HEK293 (cell line): ENCODE measurements around the gene ACTL8.

Experiments used
- CTCF ChIA-PET: fragments of 350-600 bp; formaldehyde crosslinking; extraction: SDS; loops from one replicate; lab custom pipeline; 2021; ENCODE audit warnings: antibody characterized with exemption; lab: Yijun Ruan, JAX
- POLR2A ChIA-PET: fragments of 300-600 bp; formaldehyde crosslinking; extraction: SDS; loops from one replicate; lab custom pipeline; 2020; ENCODE audit warnings: antibody characterized with exemption, inconsistent platforms; lab: Yijun Ruan, JAX
- H3K27ac ChIP-seq: fragments of 200-500 bp; sonication (Bioruptor generic); 2 replicates; pipeline ENCODE4 v1.5.1; 2014; ENCODE audit warnings: low read depth, low read length, control low read depth, inconsistent platforms; ENCODE audit errors: extremely low read depth
- H3K36me3 ChIP-seq, 2 experiments: fragments of 200-500 bp in 1 of 2; sonication (Bioruptor generic) in 1 of 2; 1 replicate in 1 of 2; 2 replicates in 1 of 2; pipeline ENCODE4 v1.5.1; 2014 to 2017; ENCODE audit warnings: inconsistent platforms in 2 of 2, low read length in 2 of 2; ENCODE audit not compliant: control insufficient read depth in 2 of 2, insufficient read depth in 1 of 2
- H3K4me1 ChIP-seq: fragments of 200-500 bp; sonication (Bioruptor generic); 2 replicates; pipeline ENCODE4 v1.5.1; 2014; ENCODE audit warnings: mild to moderate bottlenecking, low read length, inconsistent platforms; ENCODE audit not compliant: control insufficient read depth, insufficient read depth
- H3K4me3 ChIP-seq: 2 replicates; pipeline ENCODE4 v1.5.1; 2011; ENCODE audit warnings: low read depth, mild to moderate bottlenecking, control low read depth, low read length, moderate library complexity
- H3K9me3 ChIP-seq: fragments of 200-500 bp; sonication (Bioruptor generic); 2 replicates; pipeline ENCODE4 v1.5.1; 2014; ENCODE audit warnings: low read depth, low read length, inconsistent platforms; ENCODE audit not compliant: control insufficient read depth, insufficient read depth
- BCL11B ChIP-seq: fragments of 450-650 bp; formaldehyde crosslinking; IDR thresholded peaks from 2 replicates; pipeline ENCODE4 v1.5.1; 2016; ENCODE audit warnings: low read depth, missing biosample characterization, missing genetic modification characterization
- GLI2 ChIP-seq: fragments of 450-650 bp; formaldehyde crosslinking; IDR thresholded peaks from 2 replicates; pipeline ENCODE4; 2017; ENCODE audit warnings: missing biosample characterization, missing genetic modification characterization, low read depth, borderline replicate concordance
- GLIS2 ChIP-seq: fragments of 450-650 bp; formaldehyde crosslinking; IDR thresholded peaks from 2 replicates; pipeline ENCODE4 v1.5.1; 2016; ENCODE audit warnings: missing biosample characterization, missing genetic modification characterization
- HOXD13 ChIP-seq: sonication (generic); formaldehyde crosslinking; IDR thresholded peaks from 2 replicates; pipeline ENCODE4 v1.8.0; 2022; ENCODE audit warnings: missing genetic modification reagents, borderline replicate concordance
- INSM2 ChIP-seq: fragments of 450-650 bp; formaldehyde crosslinking; IDR thresholded peaks from 2 replicates; pipeline ENCODE4 v1.5.1; 2016; ENCODE audit warnings: missing biosample characterization, missing genetic modification characterization
- KLF8 ChIP-seq: fragments of 450-650 bp; formaldehyde crosslinking; IDR thresholded peaks from 2 replicates; pipeline ENCODE4 v1.5.1; 2016; ENCODE audit warnings: missing biosample characterization, missing genetic modification characterization
- KLF9 ChIP-seq: fragments of 450-650 bp; formaldehyde crosslinking; IDR thresholded peaks from 2 replicates; pipeline ENCODE4 v1.5.1; 2016; ENCODE audit warnings: missing biosample characterization, missing genetic modification characterization, low read depth
- MZF1 ChIP-seq: fragments of 450-650 bp; formaldehyde crosslinking; IDR thresholded peaks from 2 replicates; pipeline ENCODE4 v1.5.1; 2017; ENCODE audit warnings: missing biosample characterization, missing genetic modification characterization, borderline replicate concordance
- REPIN1 ChIP-seq: fragments of 450-650 bp; formaldehyde crosslinking; IDR thresholded peaks from 2 replicates; pipeline ENCODE4 v1.5.1; 2017; ENCODE audit warnings: missing biosample characterization, missing genetic modification characterization, low read depth
- ZBTB49 ChIP-seq: fragments of 450-650 bp; formaldehyde crosslinking; IDR thresholded peaks from 2 replicates; pipeline ENCODE4 v1.5.1; 2016; ENCODE audit warnings: missing biosample characterization, missing genetic modification characterization, low read depth
- ZFP3 ChIP-seq: fragments of 450-650 bp; formaldehyde crosslinking; IDR thresholded peaks from 2 replicates; pipeline ENCODE4 v1.5.1; 2016; ENCODE audit warnings: low read depth, missing biosample characterization, missing genetic modification characterization
- ZFP41 ChIP-seq: fragments of 450-650 bp; formaldehyde crosslinking; IDR thresholded peaks from 2 replicates; pipeline ENCODE4 v1.5.1; 2016; ENCODE audit warnings: missing biosample characterization, missing genetic modification characterization, borderline replicate concordance
- ZNF121 ChIP-seq: fragments of 450-650 bp; formaldehyde crosslinking; IDR thresholded peaks from 2 replicates; pipeline ENCODE4 v1.5.1; 2016; ENCODE audit warnings: missing biosample characterization, missing genetic modification characterization
- ZNF132 ChIP-seq: fragments of 450-650 bp; formaldehyde crosslinking; IDR thresholded peaks from 2 replicates; pipeline ENCODE4 v1.5.1; 2017; ENCODE audit warnings: missing biosample characterization, missing genetic modification characterization, borderline replicate concordance
- ZNF148 ChIP-seq: fragments of 450-650 bp; formaldehyde crosslinking; IDR thresholded peaks from 2 replicates; pipeline ENCODE4 v1.5.0; 2017; ENCODE audit warnings: missing biosample characterization, missing genetic modification characterization, borderline replicate concordance
- ZNF174 ChIP-seq: fragments of 450-650 bp; formaldehyde crosslinking; IDR thresholded peaks from 2 replicates; pipeline ENCODE4 v1.5.0; 2017; ENCODE audit warnings: missing biosample characterization, mild to moderate bottlenecking, missing genetic modification characterization
- ZNF202 ChIP-seq: fragments of 450-650 bp; formaldehyde crosslinking; IDR thresholded peaks from 2 replicates; pipeline ENCODE4 v1.5.1; 2016; ENCODE audit warnings: missing biosample characterization, missing genetic modification characterization, borderline replicate concordance
- ZNF221 ChIP-seq: fragments of 450-650 bp; formaldehyde crosslinking; IDR thresholded peaks from 2 replicates; pipeline ENCODE4 v1.5.1; 2017; ENCODE audit warnings: missing biosample characterization, missing genetic modification characterization, borderline replicate concordance
- ZNF239 ChIP-seq: fragments of 450-650 bp; formaldehyde crosslinking; IDR thresholded peaks from 2 replicates; pipeline ENCODE4 v1.5.1; 2016; ENCODE audit warnings: missing biosample characterization, missing genetic modification characterization
- ZNF266 ChIP-seq: fragments of 450-650 bp; formaldehyde crosslinking; IDR thresholded peaks from 2 replicates; pipeline ENCODE4 v1.5.1; 2016; ENCODE audit warnings: missing biosample characterization, missing genetic modification characterization, low read depth
- ZNF449 ChIP-seq: fragments of 450-650 bp; formaldehyde crosslinking; IDR thresholded peaks from 2 replicates; pipeline ENCODE4 v1.5.1; 2017; ENCODE audit warnings: missing biosample characterization, mild to moderate bottlenecking, missing genetic modification characterization, moderate library complexity
- ZNF513 ChIP-seq: fragments of 450-650 bp; IDR thresholded peaks from 2 replicates; pipeline ENCODE4 v1.5.1; 2018; ENCODE audit warnings: missing biosample characterization, missing genetic modification characterization
- ZNF514 ChIP-seq: fragments of 450-650 bp; formaldehyde crosslinking; IDR thresholded peaks from 2 replicates; pipeline ENCODE4 v1.5.1; 2016; ENCODE audit warnings: missing biosample characterization, missing genetic modification characterization
- ZNF677 ChIP-seq: fragments of 450-650 bp; IDR thresholded peaks from 2 replicates; pipeline ENCODE4 v1.5.0; 2018; ENCODE audit warnings: missing biosample characterization, mild to moderate bottlenecking, missing genetic modification characterization, moderate library complexity
- ZNF777 ChIP-seq: fragments of 450-650 bp; formaldehyde crosslinking; IDR thresholded peaks from 2 replicates; pipeline ENCODE4 v1.5.1; 2017; ENCODE audit warnings: missing biosample characterization, missing genetic modification characterization, borderline replicate concordance
- ZNF785 ChIP-seq: fragments of 450-650 bp; formaldehyde crosslinking; IDR thresholded peaks from 2 replicates; pipeline ENCODE4 v1.5.1; 2016; ENCODE audit warnings: missing biosample characterization, missing genetic modification characterization

Gene ACTL8

GRCh38 chr1:17865912-17866739 is 111.0 kb downstream of the ACTL8 start:
- CTCF ChIA-PET: interaction anchor here (0.8 kb wide), 1 partner anchor 120 kb away, joined by 5 read pairs; no protein-coding TSS in a partner anchor
- no peak overlapping the region for H3K27ac ChIP-seq
- no peaks in the 10 kb centered on the region for H3K9me3 ChIP-seq
- TF ChIP-seq INSM2 (tag by site-specific recombination) (no peak), ZBTB49 (tag by site-specific recombination) (no peak), ZNF513 (no peak), GLIS2 (tag by site-specific recombination) (no peak), REPIN1 (tag by site-specific recombination) (no peak), ZNF777 (tag by site-specific recombination) (no peak), KLF9 (tag by site-specific recombination) (no peak), BCL11B (tag by site-specific recombination) (no peak), KLF8 (tag by site-specific recombination) (no peak), ZNF174 (tag by site-specific recombination) (no peak), ZNF221 (tag by site-specific recombination) (no peak), ZNF677 (no peak), ZFP41 (tag by site-specific recombination) (no peak), HOXD13 (CRISPR knock-in tag) (no peak), ZNF132 (tag by site-specific recombination) (no peak), ZNF514 (no peak), ZNF121 (tag by site-specific recombination) (no peak), ZNF239 (tag by site-specific recombination) (no peak)
- H3K4me3 ChIP-seq: no peak overlapping the region
- no peaks in the 10 kb centered on the region for H3K4me1 ChIP-seq
- POLR2A ChIA-PET: no interaction called here
- no peaks in the 10 kb centered on the region for H3K36me3 ChIP-seq

- Histone ChIP-seq H3K36me3 (no peaks in the 10 kb centered on the region), H3K9me3 (no peaks in the 10 kb centered on the region), H3K4me1 (no peaks in the 10 kb centered on the region), H3K4me3 (no peak overlapping the region), H3K27ac (no peak overlapping the region)
- ChIA-PET CTCF (interaction anchor here (0.6 to 0.8 kb wide), 2 partner anchors 9 to 121 kb away, joined by 3 to 5 read pairs; no protein-coding TSS in a partner anchor), POLR2A (no interaction called here)
- TF ChIP-seq ZNF148 (tag by site-specific recombination) (no peak), ZNF202 (tag by site-specific recombination) (no peak), ZNF266 (tag by site-specific recombination) (no peak), GLI2 (tag by site-specific recombination) (no peak), ZNF514 (no peak), ZFP3 (tag by site-specific recombination) (no peak), ZNF239 (tag by site-specific recombination) (no peak), MZF1 (tag by site-specific recombination) (no peak), ZNF449 (no peak), ZNF785 (no peak)
These were observed 111.6 kb downstream of the ACTL8 start for GRCh38 chr1:17866740-17867029.
